Measurements from ENCODE around the gene RBM15B. TPM values are rescaled to one million over a fixed set of nuclear protein-coding genes. Genes with fewer than 3 reads are reported as not detected.

Gene RBM15B
- total RNA-seq, 3 donors from 2014 or later = 28.5 to 35.0 (median 28.8) TPM

DNA sequence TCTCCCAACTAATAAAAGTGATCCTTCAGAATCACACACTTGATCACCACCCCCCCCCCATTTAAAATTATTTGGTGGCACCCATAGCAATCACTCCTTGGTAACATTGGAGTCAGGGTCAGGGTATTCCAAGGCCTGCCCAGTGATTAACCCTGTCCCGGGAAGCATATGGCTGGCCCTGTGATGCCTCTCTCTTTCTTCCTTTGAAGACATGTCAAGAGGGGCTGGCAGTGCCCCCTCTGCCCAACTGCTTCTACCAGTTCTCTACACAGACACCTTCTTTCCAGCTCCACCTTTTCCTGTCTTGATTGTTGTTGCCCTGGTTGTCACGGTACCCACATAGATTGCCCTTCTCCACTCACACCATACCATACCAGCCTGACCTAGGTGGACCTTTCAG, 36.9 kb upstream of the RBM15B start:
- H3K36me3 ChIP-seq (ENCODE audit: low read depth) = no peaks in the 10 kb centered on the region
- intact Hi-C loops (cut with DNase I, micrococcal nuclease) = no loop called here
- no peaks in the 10 kb centered on the region for H3K9me3 ChIP-seq
- ATAC-seq (no peak), DNase-seq (no peak)
- TF ChIP-seq, protein P1, sequence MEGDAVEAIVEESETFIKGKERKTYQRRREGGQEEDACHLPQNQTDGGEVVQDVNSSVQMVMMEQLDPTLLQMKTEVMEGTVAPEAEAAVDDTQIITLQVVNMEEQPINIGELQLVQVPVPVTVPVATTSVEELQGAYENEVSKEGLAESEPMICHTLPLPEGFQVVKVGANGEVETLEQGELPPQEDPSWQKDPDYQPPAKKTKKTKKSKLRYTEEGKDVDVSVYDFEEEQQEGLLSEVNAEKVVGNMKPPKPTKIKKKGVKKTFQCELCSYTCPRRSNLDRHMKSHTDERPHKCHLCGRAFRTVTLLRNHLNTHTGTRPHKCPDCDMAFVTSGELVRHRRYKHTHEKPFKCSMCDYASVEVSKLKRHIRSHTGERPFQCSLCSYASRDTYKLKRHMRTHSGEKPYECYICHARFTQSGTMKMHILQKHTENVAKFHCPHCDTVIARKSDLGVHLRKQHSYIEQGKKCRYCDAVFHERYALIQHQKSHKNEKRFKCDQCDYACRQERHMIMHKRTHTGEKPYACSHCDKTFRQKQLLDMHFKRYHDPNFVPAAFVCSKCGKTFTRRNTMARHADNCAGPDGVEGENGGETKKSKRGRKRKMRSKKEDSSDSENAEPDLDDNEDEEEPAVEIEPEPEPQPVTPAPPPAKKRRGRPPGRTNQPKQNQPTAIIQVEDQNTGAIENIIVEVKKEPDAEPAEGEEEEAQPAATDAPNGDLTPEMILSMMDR (IDR thresholded peaks at IDR 0.05) = no peak
- no peaks in the 10 kb centered on the region for H3K4me1 ChIP-seq (ENCODE audit: low read depth)
- no peak overlapping the region for H3K4me3 ChIP-seq

DNA sequence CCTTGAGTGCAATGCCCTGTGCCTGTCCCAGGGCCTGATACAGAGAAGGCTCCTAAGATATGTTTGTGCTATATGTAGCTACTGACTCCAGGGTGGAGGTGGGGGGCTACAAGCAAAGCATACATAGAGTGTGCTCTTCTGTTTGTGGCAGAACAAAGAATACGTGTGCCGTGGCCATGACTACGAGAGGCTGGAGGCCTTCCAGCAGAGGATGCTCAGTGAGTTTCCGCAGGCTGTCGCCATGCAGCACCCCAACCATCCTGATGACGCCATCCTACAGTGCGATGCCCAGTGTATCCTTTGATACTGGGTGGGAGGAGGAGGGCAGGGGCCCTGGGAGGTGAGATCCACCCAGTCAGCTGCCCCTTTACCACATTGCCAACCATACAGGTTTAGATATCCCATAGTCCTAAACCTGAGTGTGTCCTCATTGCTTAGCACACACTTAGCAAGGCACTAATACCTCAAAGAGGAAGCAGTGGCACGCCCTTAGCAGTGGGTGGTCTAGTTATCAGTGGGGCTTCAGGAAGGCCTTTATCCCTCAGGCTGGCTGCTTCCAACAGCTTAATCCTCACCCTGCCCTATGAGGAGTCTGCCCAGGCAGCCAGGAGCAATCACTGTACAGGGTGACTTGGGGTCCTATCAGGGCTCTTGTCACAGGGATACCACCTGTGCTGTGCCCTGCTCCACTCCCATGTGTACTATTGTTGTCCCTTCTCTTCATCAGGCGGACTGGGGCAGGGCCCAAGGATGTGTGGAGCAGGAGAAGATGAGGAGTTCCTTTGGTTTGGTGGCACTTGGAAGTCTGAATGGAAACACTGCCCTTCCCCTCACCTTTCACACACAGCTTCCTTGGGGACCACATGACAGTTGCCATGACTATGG, 36.1 kb upstream of the RBM15B start:
- no peaks in the 10 kb centered on the region for H3K9me3 ChIP-seq
- no peak overlapping the region for H3K4me3 ChIP-seq
- TF ChIP-seq, protein P1 (IDR thresholded peaks at IDR 0.05) = no peak
- H3K36me3 ChIP-seq (ENCODE audit: low read depth) = no peaks in the 10 kb centered on the region
- intact Hi-C loops (cut with DNase I, micrococcal nuclease) = no loop called here
- H3K4me1 ChIP-seq (ENCODE audit: low read depth) = no peaks in the 10 kb centered on the region
- ATAC-seq (no peak), DNase-seq (no peak)

GRCh38 chr3:51355891-51356578, 35.0 kb upstream of the RBM15B start:
- Histone ChIP-seq H3K9me3 (no peaks in the 10 kb centered on the region), H3K4me3 (no peak overlapping the region), H3K4me1 (ENCODE audit: low read depth) (no peaks in the 10 kb centered on the region), H3K36me3 (ENCODE audit: low read depth) (no peaks in the 10 kb centered on the region)
- ATAC-seq (no peak), DNase-seq (no peak)
- intact Hi-C loops (cut with DNase I, micrococcal nuclease) = no loop called here
- TF ChIP-seq, protein P1 (IDR thresholded peaks at IDR 0.05) = no peak

DNA sequence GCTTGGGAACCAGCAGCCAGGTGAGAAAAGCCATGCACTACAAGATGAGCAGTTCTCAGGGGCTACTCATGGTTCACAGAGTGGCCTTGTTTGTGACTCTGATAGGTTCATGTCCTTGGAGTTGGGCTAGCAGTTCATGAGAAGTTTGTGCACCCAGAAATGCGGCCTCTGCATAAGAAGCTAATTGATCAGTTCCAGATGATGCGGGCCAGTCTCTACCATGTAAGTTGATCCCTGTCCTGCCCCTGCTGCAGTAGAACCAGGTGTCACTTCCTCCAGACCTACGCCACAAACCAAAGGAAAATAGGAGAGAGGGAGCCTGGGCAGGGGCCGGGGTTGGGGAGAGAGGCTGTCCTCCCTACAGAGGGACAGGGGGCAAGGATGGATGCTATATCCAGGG, 33.2 kb upstream of the RBM15B start:
- DNase-seq = no peak
- intact Hi-C loops (cut with DNase I, micrococcal nuclease) = no loop called here
- no peak for ATAC-seq
- H3K4me3 ChIP-seq = no peak overlapping the region
- TF ChIP-seq, protein P1 (IDR thresholded peaks at IDR 0.05) = no peak
- no peaks in the 10 kb centered on the region for H3K36me3 ChIP-seq (ENCODE audit: low read depth)
- H3K9me3 ChIP-seq = no peaks in the 10 kb centered on the region
- H3K4me1 ChIP-seq (ENCODE audit: low read depth) = no peaks in the 10 kb centered on the region

DNA sequence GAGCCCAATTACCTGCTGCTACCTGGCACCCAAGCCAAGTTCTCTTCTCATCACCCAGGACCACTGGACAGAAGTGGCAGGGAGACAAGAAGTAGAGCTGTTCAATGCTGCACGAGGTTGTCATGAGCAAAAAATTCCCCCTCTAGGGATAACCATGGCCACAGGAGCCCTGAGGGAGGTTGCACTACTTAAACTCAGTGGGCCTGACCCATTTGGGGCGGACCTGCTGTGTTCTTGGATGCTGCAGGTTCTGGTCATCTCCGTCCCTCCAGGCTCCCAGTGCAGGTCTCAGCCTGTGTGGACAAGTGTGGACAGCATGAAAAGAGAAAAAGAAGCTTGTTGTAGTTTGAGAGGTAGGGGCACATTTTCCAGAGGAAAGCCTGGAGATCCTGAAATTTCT, 32.1 kb upstream of the RBM15B start:
- H3K4me3 ChIP-seq = no peak overlapping the region
- TF ChIP-seq, protein P1 (IDR thresholded peaks at IDR 0.05) = no peak
- H3K36me3 ChIP-seq (ENCODE audit: low read depth) = no peaks in the 10 kb centered on the region
- DNase-seq (no peak), ATAC-seq (no peak)
- no peaks in the 10 kb centered on the region for H3K4me1 ChIP-seq (ENCODE audit: low read depth)
- no peaks in the 10 kb centered on the region for H3K9me3 ChIP-seq
- intact Hi-C loops (cut with DNase I, micrococcal nuclease) = no loop called here
